ENCODE data around the gene DYNLT1.

Gene DYNLT1

GRCh38 chr6:158595223-158595622, 49.3 kb downstream of the DYNLT1 start:
- no peak for DNase-seq

GRCh38 chr6:158593670-158594069, 50.9 kb downstream of the DYNLT1 start:
- no peak for DNase-seq

- no peak for DNase-seq
Measured at GRCh38 chr6:158591810-158592209, 52.7 kb downstream of the DYNLT1 start.

- no peak for DNase-seq
Measured at GRCh38 chr6:158591134-158591809, 53.3 kb downstream of the DYNLT1 start.

GRCh38 chr6:158589366-158589765, 55.2 kb downstream of the DYNLT1 start:
- no peak for DNase-seq

- no peak for DNase-seq
Measured at GRCh38 chr6:158586652-158587051, 57.9 kb downstream of the DYNLT1 start.

Data from activated T-cell treated with anti-CD3 and anti-CD28 coated beads, Interleukin-2, amount 50 U/mL, for 48 hours (primary cell).